Lung (tissue), 12 donors: Measurements from ENCODE around the gene CSRNP3. TPM values are rescaled to one million over a fixed set of nuclear protein-coding genes. Genes with fewer than 3 reads are reported as not detected.

ENCODE experiments used
- ATAC-seq: fragments of 200-7000 bp; cut with Tn5 transposase; one replicate; pipeline ENCODE4 v1.9.1; 2020; ENCODE audit warnings: moderate number of reproducible peaks; ENCODE audit not compliant: insufficient read depth, low FRiP score
- DNase-seq, 3 donors: peaks; one replicate each; pipeline ENCODE4 v3.0.0-alpha.2; 2013 to 2017
- H3K27ac ChIP-seq, 2 donors: one replicate each; pipeline ENCODE4 v1.5.1; 2013; ENCODE audit warnings: mild to moderate bottlenecking in 2 of 2, moderate library complexity in 2 of 2, control low read depth in 1 of 2, inconsistent platforms in 1 of 2, low read depth in 1 of 2, low read length in 1 of 2
- H3K27me3 ChIP-seq, 3 donors: one replicate each; pipeline ENCODE4 v1.5.1; 2013; ENCODE audit warnings: low read length in 2 of 3; ENCODE audit not compliant: control insufficient read depth in 3 of 3, insufficient read depth in 3 of 3
- H3K36me3 ChIP-seq, 4 donors: one replicate each; pipeline ENCODE4 v1.5.1; 2013; ENCODE audit warnings: low read length in 4 of 4, mild to moderate bottlenecking in 1 of 4, moderate library complexity in 1 of 4; ENCODE audit not compliant: control insufficient read depth in 4 of 4, insufficient read depth in 4 of 4
- H3K4me1 ChIP-seq, 5 donors: one replicate each; pipeline ENCODE4 v1.5.1; 2013; ENCODE audit warnings: low read length in 5 of 5, mild to moderate bottlenecking in 2 of 5, moderate library complexity in 1 of 5; ENCODE audit not compliant: control insufficient read depth in 5 of 5, insufficient read depth in 5 of 5
- H3K4me3 ChIP-seq: one replicate; pipeline ENCODE4 v1.5.1; 2013; ENCODE audit warnings: mild to moderate bottlenecking, control low read depth, moderate library complexity
- H3K9ac ChIP-seq, 2 donors: one replicate each; pipeline ENCODE4 v1.5.1; 2013; ENCODE audit warnings: low read length in 2 of 2, control low read depth in 1 of 2; ENCODE audit not compliant: insufficient read depth in 1 of 2
- H3K9me3 ChIP-seq, 4 donors: one replicate each; pipeline ENCODE4 v1.5.1; 2013; ENCODE audit warnings: low read length in 3 of 4, mild to moderate bottlenecking in 1 of 4, moderate library complexity in 1 of 4; ENCODE audit not compliant: control insufficient read depth in 4 of 4, insufficient read depth in 3 of 4
- WGBS, 2 donors: extraction: QIAGEN DNeasy Blood & Tissue Kit; methylation state at CpG; one replicate each; pipeline ENCODE4 v1.1.7; 2013; 5-methylcytosine and 5-hydroxymethylcytosine counted together
- polyA plus RNA-seq, 2 donors: library from polyadenylated mRNA; stranded (reverse); fragments of 200-250 nt; gene quantifications; one replicate each; pipeline ENCODE4 v1.2.1, GENCODE V29; 2013
- total RNA-seq, 2 donors: library from RNA; depleted of rRNA in 1 of 2; stranded (reverse); fragments of >200 nt in 1 of 2; gene quantifications; one replicate each; pipeline ENCODE4 v1.2.1, GENCODE V29; 2014 to 2021
- TF ChIP-seq, protein P1 (sequence below): IDR thresholded peaks from 2 replicates; pipeline ENCODE4 v1.5.1; 2012; ENCODE audit warnings: mild to moderate bottlenecking; ENCODE audit errors: control extremely low read depth, extremely low read depth
- donor health status: control.
- donor health status: control.
- donor health status: Bipolar disorder and iron deficiency.
- donor health status: healthy.
- donor health status: DM: yes; HTN: yes; CAD: no.

The CSRNP3 gene
- total and polyA plus RNA-seq, 4 donors: 0.25 to 8.7 (median 1.8) TPM

DNA sequence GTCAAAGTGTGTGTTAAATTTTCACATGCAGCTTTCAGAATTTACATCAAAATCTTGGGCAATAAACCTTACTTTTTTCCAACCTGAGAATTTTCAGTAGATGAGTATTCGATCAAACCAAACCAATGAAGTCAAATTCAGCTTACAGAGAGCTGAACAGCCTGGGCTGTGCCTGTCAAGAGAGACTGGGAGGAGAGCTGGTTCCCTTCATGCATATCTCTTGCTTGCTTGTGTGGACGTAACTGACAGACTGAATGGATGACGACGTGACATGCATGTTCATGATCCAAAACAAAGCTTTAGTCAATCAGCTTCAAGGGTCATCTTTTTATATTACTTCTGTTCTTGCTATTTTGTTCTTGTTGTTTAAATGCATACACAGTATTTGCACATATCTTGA, 179.3 kb downstream of the CSRNP3 start:
- WGBS, 2 donors: 86 to 93% methylated on average over 4 of the region's 4 CpGs

DNA sequence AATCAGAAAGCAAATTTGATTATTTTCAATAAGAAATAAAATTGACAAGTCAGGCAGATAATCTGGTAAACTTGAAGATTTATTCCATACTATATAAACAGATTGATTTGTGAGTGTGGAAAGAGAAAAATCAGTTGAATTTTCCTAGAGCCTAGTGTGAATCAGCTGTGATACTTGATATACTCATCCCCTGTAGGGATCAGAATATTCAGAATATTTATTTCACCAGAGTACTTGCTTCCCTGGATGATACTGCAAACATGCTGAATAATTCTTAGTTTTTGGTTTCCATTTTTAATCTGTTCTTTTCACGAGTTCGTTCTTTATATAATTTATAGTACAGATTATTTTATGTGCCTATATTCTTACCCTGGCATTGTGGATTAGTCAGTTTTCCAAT, 181.7 kb downstream of the CSRNP3 start:
- no peaks in the 10 kb centered on the region for H3K9me3 ChIP-seq
- H3K36me3 ChIP-seq: no peaks in the 10 kb centered on the region
- ATAC-seq (no peak), DNase-seq (no peak)
- no peak overlapping the region for H3K27ac ChIP-seq
- WGBS, 2 donors: 96 to 97% methylated on average over 2 of the region's 2 CpGs
- no peaks in the 10 kb centered on the region for H3K27me3 ChIP-seq
- no peak overlapping the region for H3K9ac ChIP-seq
- no peak overlapping the region for H3K4me3 ChIP-seq
- H3K4me1 ChIP-seq: peaks cover 0 to 6% (median 0%) of the 10 kb centered on the region in 5 donors
- TF ChIP-seq, protein P1, sequence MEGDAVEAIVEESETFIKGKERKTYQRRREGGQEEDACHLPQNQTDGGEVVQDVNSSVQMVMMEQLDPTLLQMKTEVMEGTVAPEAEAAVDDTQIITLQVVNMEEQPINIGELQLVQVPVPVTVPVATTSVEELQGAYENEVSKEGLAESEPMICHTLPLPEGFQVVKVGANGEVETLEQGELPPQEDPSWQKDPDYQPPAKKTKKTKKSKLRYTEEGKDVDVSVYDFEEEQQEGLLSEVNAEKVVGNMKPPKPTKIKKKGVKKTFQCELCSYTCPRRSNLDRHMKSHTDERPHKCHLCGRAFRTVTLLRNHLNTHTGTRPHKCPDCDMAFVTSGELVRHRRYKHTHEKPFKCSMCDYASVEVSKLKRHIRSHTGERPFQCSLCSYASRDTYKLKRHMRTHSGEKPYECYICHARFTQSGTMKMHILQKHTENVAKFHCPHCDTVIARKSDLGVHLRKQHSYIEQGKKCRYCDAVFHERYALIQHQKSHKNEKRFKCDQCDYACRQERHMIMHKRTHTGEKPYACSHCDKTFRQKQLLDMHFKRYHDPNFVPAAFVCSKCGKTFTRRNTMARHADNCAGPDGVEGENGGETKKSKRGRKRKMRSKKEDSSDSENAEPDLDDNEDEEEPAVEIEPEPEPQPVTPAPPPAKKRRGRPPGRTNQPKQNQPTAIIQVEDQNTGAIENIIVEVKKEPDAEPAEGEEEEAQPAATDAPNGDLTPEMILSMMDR: no peak

More for the DNA sequence above, 179.3 kb downstream of the CSRNP3 start:
- Histone ChIP-seq H3K36me3 (no peaks in the 10 kb centered on the region), H3K4me1 (peaks cover 0 to 13% (median 0%) of the 10 kb centered on the region in 5 donors), H3K9ac (no peak overlapping the region), H3K9me3 (no peaks in the 10 kb centered on the region), H3K4me3 (no peak overlapping the region), H3K27ac (no peak overlapping the region), H3K27me3 (no peaks in the 10 kb centered on the region)
- no peak for DNase-seq
- ATAC-seq: no peak
- TF ChIP-seq, protein P1: no peak

DNA sequence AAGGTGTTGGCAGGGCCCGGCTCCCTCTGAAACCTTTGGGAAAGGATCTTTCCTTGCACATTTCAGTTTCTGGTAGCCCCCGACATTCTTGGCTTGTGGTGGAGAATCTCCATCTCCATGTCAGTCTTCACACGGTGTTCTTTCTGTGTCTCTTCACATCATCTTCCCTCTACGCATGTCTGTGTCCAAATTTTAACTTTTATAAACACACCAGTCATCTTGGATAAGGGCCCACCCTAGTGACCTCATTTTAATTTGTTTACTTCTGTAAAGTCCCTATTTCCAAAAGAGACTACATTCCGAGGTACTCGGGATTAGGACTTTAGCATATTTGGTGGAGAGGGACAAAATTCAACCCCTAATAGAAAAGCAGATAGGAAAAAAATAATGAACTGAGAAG, 186.2 kb downstream of the CSRNP3 start:
- H3K27ac ChIP-seq: no peak overlapping the region
- no peak overlapping the region for H3K4me3 ChIP-seq
- no peaks in the 10 kb centered on the region for H3K27me3 ChIP-seq
- no peak for ATAC-seq
- no peaks in the 10 kb centered on the region for H3K9me3 ChIP-seq
- H3K4me1 ChIP-seq: no peaks in the 10 kb centered on the region
- no peak for DNase-seq
- H3K36me3 ChIP-seq: peaks cover 0 to 4% (median 2%) of the 10 kb centered on the region in 4 donors
- TF ChIP-seq, protein P1: no peak
- no peak overlapping the region for H3K9ac ChIP-seq
- 77% methylated on average over 6 of the region's 6 CpGs for WGBS, 2 donors

DNA sequence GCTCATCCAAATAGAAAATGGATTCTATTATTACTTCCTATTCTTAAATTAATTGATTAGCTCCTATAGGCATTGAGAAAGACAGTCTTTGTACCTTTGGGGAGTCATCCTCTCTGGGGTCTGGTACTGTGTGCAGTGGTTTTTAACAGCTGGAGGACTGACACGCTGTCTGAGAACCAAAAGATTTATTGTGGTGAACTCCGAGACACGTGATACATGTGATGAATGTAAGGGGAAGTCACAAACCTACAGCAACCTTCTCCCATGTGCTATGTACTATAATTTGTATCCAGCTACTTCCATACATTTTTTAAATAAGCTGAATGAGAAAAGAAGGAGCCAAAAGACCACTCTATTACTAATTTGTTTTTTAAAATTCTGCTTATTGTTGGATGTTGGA, 190.9 kb downstream of the CSRNP3 start:
- no peak overlapping the region for H3K9ac ChIP-seq
- ATAC-seq: no peak
- H3K36me3 ChIP-seq: peaks cover 0 to 7% (median 2%) of the 10 kb centered on the region in 4 donors

More for the DNA sequence above, 190.9 kb downstream of the CSRNP3 start:
- Histone ChIP-seq H3K4me3 (no peak overlapping the region), H3K27me3 (no peaks in the 10 kb centered on the region), H3K9me3 (no peaks in the 10 kb centered on the region), H3K27ac (no peak overlapping the region), H3K4me1 (no peaks in the 10 kb centered on the region)
- TF ChIP-seq, protein P1: no peak
- WGBS, 2 donors: 40 to 67% methylated on average over 3 of the region's 3 CpGs
- DNase-seq: no peak
